WTC11 (cell line): ENCODE measurements around the gene SLC7A6OS. TPM values are rescaled to one million over a fixed set of nuclear protein-coding genes. Genes with fewer than 3 reads are reported as not detected.
A peak's percentile ranks its signal among the peaks of the same experiment; 100 is the strongest.

ENCODE experiments used
- ATAC-seq: fragments of 200-7000 bp; cut with Tn5 transposase; 2 replicates; pipeline ENCODE4 v1.10.0; 2021; ENCODE audit warnings: mild to moderate bottlenecking, moderate library complexity
- CTCF ChIA-PET: fragments of 300-600 bp; sonication (Branson Sonifier 250); formaldehyde crosslinking; loops from one replicate; lab custom pipeline; 2021; ENCODE audit warnings: antibody characterized with exemption; lab: Charles Lee
- POLR2A ChIA-PET: fragments of 350-600 bp; sonication (Branson Sonifier 250); formaldehyde crosslinking; loops from one replicate; lab custom pipeline; 2021; ENCODE audit warnings: antibody characterized with exemption; lab: Charles Lee
- DNase-seq: peaks from one replicate; pipeline ENCODE4 v3.0.0; 2021; ENCODE audit warnings: low spot score
- H3K27ac Mint-ChIP-seq: 2 replicates; pipeline ENCODE4 v1.8.0; 2021; ENCODE audit warnings: mixed read lengths
- H3K27me3 Mint-ChIP-seq: 2 replicates; pipeline ENCODE4 v1.8.0; 2021; ENCODE audit warnings: low read depth, mild to moderate bottlenecking, moderate library complexity, mixed read lengths
- H3K36me3 Mint-ChIP-seq: 2 replicates; pipeline ENCODE4 v1.8.0; 2021; ENCODE audit warnings: mixed read lengths
- H3K4me1 Mint-ChIP-seq: 2 replicates; pipeline ENCODE4 v1.8.0; 2022; ENCODE audit warnings: mixed read lengths
- H3K4me3 Mint-ChIP-seq: 2 replicates; pipeline ENCODE4 v1.8.0; 2021; ENCODE audit warnings: mild to moderate bottlenecking, moderate library complexity, mixed read lengths
- H3K9me3 Mint-ChIP-seq: 2 replicates; pipeline ENCODE4 v1.8.0; 2021; ENCODE audit warnings: mixed read lengths
- ATF6 ChIP-seq: sonication (generic); formaldehyde crosslinking; IDR thresholded peaks from 2 replicates; pipeline ENCODE4 v1.8.1; 2023; ENCODE audit warnings: mild to moderate bottlenecking, missing genetic modification reagents
- CTCF ChIP-seq: fragments of 200-600 bp; IDR thresholded peaks from 2 replicates; pipeline ENCODE4 v1.8.0; 2022; ENCODE audit warnings: antibody characterized with exemption
- E2F1 ChIP-seq: sonication (generic); formaldehyde crosslinking; IDR thresholded peaks from 2 replicates; pipeline ENCODE4 v1.8.0; 2022; ENCODE audit warnings: mild to moderate bottlenecking, missing genetic modification reagents
- ERG ChIP-seq: fragments of 250-450 bp; sonication (Bioruptor Pico); IDR thresholded peaks from 2 replicates; pipeline ENCODE4 v1.8.0; 2021; ENCODE audit warnings: mild to moderate bottlenecking
- ETV6 ChIP-seq: sonication (generic); formaldehyde crosslinking; IDR thresholded peaks from 2 replicates; pipeline ENCODE4 v1.8.1; 2022; ENCODE audit warnings: mild to moderate bottlenecking, missing genetic modification reagents
- GABPB1 ChIP-seq: sonication (generic); formaldehyde crosslinking; IDR thresholded peaks from 2 replicates; pipeline ENCODE4 v1.8.1; 2023; ENCODE audit warnings: mild to moderate bottlenecking, missing genetic modification reagents
- GTF2I ChIP-seq: fragments of 250-450 bp; sonication (Bioruptor Pico); conservative IDR thresholded peaks from 2 replicates; pipeline ENCODE4 v1.4.0; 2021; ENCODE audit warnings: mild to moderate bottlenecking
- MAX ChIP-seq: sonication (generic); formaldehyde crosslinking; IDR thresholded peaks from 2 replicates; pipeline ENCODE4 v1.8.0; 2022; ENCODE audit warnings: mild to moderate bottlenecking, missing genetic modification reagents
- MXD4 ChIP-seq: fragments of 250-450 bp; sonication (Bioruptor Pico); IDR thresholded peaks from 2 replicates; pipeline ENCODE4 v1.8.0; 2021; ENCODE audit warnings: mild to moderate bottlenecking, moderate library complexity, borderline replicate concordance
- NR2C2 ChIP-seq: sonication (generic); formaldehyde crosslinking; IDR thresholded peaks from 2 replicates; pipeline ENCODE4 v1.8.0; 2022; ENCODE audit warnings: mild to moderate bottlenecking, missing genetic modification reagents
- NR3C1 ChIP-seq: sonication (generic); formaldehyde crosslinking; conservative IDR thresholded peaks from 2 replicates; pipeline ENCODE4 v1.8.1; 2023; ENCODE audit warnings: low read depth, mild to moderate bottlenecking, missing genetic modification reagents
- PRDM15 ChIP-seq: sonication (generic); formaldehyde crosslinking; IDR thresholded peaks from 2 replicates; pipeline ENCODE4 v1.8.0; 2022; ENCODE audit warnings: missing genetic modification reagents
- SMAD3 ChIP-seq: sonication (generic); formaldehyde crosslinking; IDR thresholded peaks from 2 replicates; pipeline ENCODE4 v1.8.0; 2022; ENCODE audit warnings: missing genetic modification reagents, mild to moderate bottlenecking, borderline replicate concordance
- TP53 ChIP-seq: sonication (generic); formaldehyde crosslinking; IDR thresholded peaks from 2 replicates; pipeline ENCODE4 v1.8.1; 2023; ENCODE audit warnings: mild to moderate bottlenecking, missing genetic modification reagents
- USF2 ChIP-seq: sonication (generic); formaldehyde crosslinking; IDR thresholded peaks from 2 replicates; pipeline ENCODE4 v1.8.1; 2023; ENCODE audit warnings: mild to moderate bottlenecking, missing genetic modification reagents, moderate library complexity
- ZNF121 ChIP-seq: sonication (generic); formaldehyde crosslinking; IDR thresholded peaks from 2 replicates; pipeline ENCODE4 v1.8.0; 2023; ENCODE audit warnings: missing genetic modification reagents
- ZNF232 ChIP-seq: sonication (generic); formaldehyde crosslinking; IDR thresholded peaks from 2 replicates; pipeline ENCODE4 v1.8.0; 2022; ENCODE audit warnings: mild to moderate bottlenecking, missing genetic modification reagents
- ZNF317 ChIP-seq: sonication (generic); formaldehyde crosslinking; IDR thresholded peaks from 2 replicates; pipeline ENCODE4 v1.8.1; 2023; ENCODE audit warnings: low read depth, mild to moderate bottlenecking, moderate library complexity, missing genetic modification reagents, borderline replicate concordance
- ZNF425 ChIP-seq: fragments of 250-450 bp; sonication (Bioruptor Pico); conservative IDR thresholded peaks from 2 replicates; pipeline ENCODE4 v1.9.0; 2021; ENCODE audit warnings: mild to moderate bottlenecking
- total RNA-seq: library from RNA; stranded (reverse); gene quantifications from 3 replicates; pipeline ENCODE4 v1.2.3, GENCODE V29; 2021

The SLC7A6OS gene
- total RNA-seq, 1 experiment from 2014 or later = 22.6 TPM

GRCh38 chr16:68306633-68307032 is 4.1 kb downstream of the SLC7A6OS start:
- no peaks in the 10 kb centered on the region for H3K9me3 Mint-ChIP-seq
- ATAC-seq = no peak
- H3K4me1 Mint-ChIP-seq = peaks cover 13% of the 10 kb centered on the region
- TF ChIP-seq ZNF317 (CRISPR knock-in tag) (no peak), ZNF121 (CRISPR knock-in tag) (0 out of 2 replicates have a peak, but pooled peaks have one; percentile 32)
- CTCF ChIA-PET = no interaction called here
- DNase-seq = no peak
- H3K27ac Mint-ChIP-seq = no peak overlapping the region
- no peaks in the 10 kb centered on the region for H3K27me3 Mint-ChIP-seq
- H3K4me3 Mint-ChIP-seq = no peak overlapping the region
- H3K36me3 Mint-ChIP-seq = peaks cover 43% of the 10 kb centered on the region
- POLR2A ChIA-PET = interaction anchor here (0.6 kb wide), 1 partner anchor 1564 kb away, joined by 3 read pairs; no protein-coding TSS in a partner anchor

- ATAC-seq (no peak), DNase-seq (no peak)
- Mint-ChIP-seq H3K4me3 (no peak overlapping the region), H3K27ac (no peak overlapping the region), H3K27me3 (no peaks in the 10 kb centered on the region), H3K36me3 (peaks cover 67% of the 10 kb centered on the region), H3K4me1 (no peaks in the 10 kb centered on the region; the same call in 1 of the 2 replicates), H3K9me3 (no peaks in the 10 kb centered on the region)
- POLR2A ChIA-PET = no interaction called here
- CTCF ChIA-PET = interaction anchor here (0.9 to 1.8 kb wide), 2 partner anchors 37 to 40 kb away, joined by 3 to 8 read pairs; partner anchors contain the start of gene SLC7A6
- no peak for TF ChIP-seq MAX (CRISPR knock-in tag)
- TF ChIP-seq GTF2I = no peak
- TF ChIP-seq ZNF425 (CRISPR knock-in tag) = no peak
- TF ChIP-seq ETV6 (CRISPR knock-in tag) = no peak
- TF ChIP-seq GABPB1 (CRISPR knock-in tag) = no peak
- TF ChIP-seq TP53 = no peak
- no peak for TF ChIP-seq E2F1 (CRISPR knock-in tag)
- no peak for TF ChIP-seq PRDM15 (CRISPR knock-in tag)
- TF ChIP-seq MXD4 (CRISPR knock-in tag) = no peak
- no peak for TF ChIP-seq SMAD3
- no peak for TF ChIP-seq NR2C2
- TF ChIP-seq ATF6 (CRISPR knock-in tag) = no peak
- TF ChIP-seq NR3C1 (CRISPR knock-in tag) = no peak
- TF ChIP-seq ERG = no peak
- no peak for TF ChIP-seq CTCF
- TF ChIP-seq ZNF232 (CRISPR knock-in tag) = no peak
- TF ChIP-seq USF2 (CRISPR knock-in tag) = no peak
Measured at GRCh38 chr16:68300734-68301459, 9.8 kb downstream of the SLC7A6OS start.
